SU-DHL-6 (cell line): ENCODE results near the gene PHACTR1.

Experiments
- H2AFZ ChIP-seq: fragments of 200-600 bp; sonication (generic); 2 replicates; pipeline ENCODE4 v1.6.1; 2014; ENCODE audit warnings: low read depth, mild to moderate bottlenecking, moderate library complexity, mixed read lengths, antibody characterized with exemption, low read length; ENCODE audit not compliant: severe bottlenecking
- H3F3A ChIP-seq: fragments of 200-600 bp; shearing (Covaris generic); 2 replicates; pipeline ENCODE4 v1.6.0; 2016; ENCODE audit warnings: antibody characterized with exemption, mild to moderate bottlenecking; ENCODE audit not compliant: insufficient read depth
- H3K27ac ChIP-seq: fragments of 200-600 bp; sonication (generic); 2 replicates; pipeline ENCODE4 v1.5.1; 2016; ENCODE audit warnings: low read depth, mild to moderate bottlenecking, low read length, moderate library complexity, mixed read lengths
- H3K27me3 ChIP-seq: fragments of 200-600 bp; sonication (generic), shearing (Covaris generic); 2 replicates; pipeline ENCODE4 v1.6.0; 2014; ENCODE audit warnings: mild to moderate bottlenecking, low read length
- H3K36me3 ChIP-seq: fragments of 200-600 bp; sonication (generic); 2 replicates; pipeline ENCODE4 v1.6.1; 2014; ENCODE audit warnings: mild to moderate bottlenecking, low read length, mixed read lengths
- H3K4me2 ChIP-seq: fragments of 300-600, 200-600 bp; shearing (Covaris generic), sonication (generic); 2 replicates; pipeline ENCODE4 v1.6.0; 2014; ENCODE audit warnings: low read length, low read depth, mild to moderate bottlenecking; ENCODE audit not compliant: poor library complexity, severe bottlenecking
- H3K4me3 ChIP-seq: fragments of 200-600 bp; sonication (generic); 2 replicates; pipeline ENCODE4 v1.5.1; 2014; ENCODE audit warnings: antibody characterized with exemption, low read length, mild to moderate bottlenecking, mixed read lengths; ENCODE audit not compliant: insufficient read depth, poor library complexity, severe bottlenecking
- H3K79me2 ChIP-seq: fragments of 200-600 bp; sonication (generic); 2 replicates; pipeline ENCODE4 v1.6.1; 2014; ENCODE audit warnings: mild to moderate bottlenecking, low read length, moderate library complexity; ENCODE audit not compliant: insufficient read depth
- H3K9ac ChIP-seq: fragments of 200-600 bp; sonication (generic); 2 replicates; pipeline ENCODE4 v1.7.0; 2014; ENCODE audit warnings: mild to moderate bottlenecking, low read length
- H3K9me2 ChIP-seq: fragments of 200-600 bp; sonication (generic); replicated peaks from 2 replicates; pipeline ENCODE4 v1.6.1; 2014; ENCODE audit warnings: low read length; ENCODE audit not compliant: insufficient read depth
- H3K9me3 ChIP-seq: fragments of 200-600 bp; sonication (generic); 2 replicates; pipeline ENCODE4 v1.6.1; 2014; ENCODE audit warnings: low read length, mixed read lengths; ENCODE audit not compliant: insufficient read depth
- H4K20me1 ChIP-seq: fragments of 200-600 bp; sonication (generic); 2 replicates; pipeline ENCODE4 v1.6.1; 2014; ENCODE audit warnings: low read depth, mild to moderate bottlenecking, antibody characterized with exemption, low read length, moderate library complexity, mixed read lengths
- EZH2phosphoT487 ChIP-seq: fragments of 200-600 bp; sonication (generic), shearing (Covaris generic); conservative IDR thresholded peaks from 2 replicates; pipeline ENCODE4 v1.6.1; 2018; ENCODE audit warnings: mild to moderate bottlenecking, antibody characterized with exemption, low read length, moderate library complexity, mixed read lengths
- TF ChIP-seq, protein P1 (sequence below): fragments of 200-600 bp; sonication (generic); IDR thresholded peaks from one replicate; pipeline ENCODE4 v1.5.1; 2017; ENCODE audit warnings: antibody characterized with exemption, mild to moderate bottlenecking, low read length, moderate library complexity; ENCODE audit not compliant: insufficient read depth, poor library complexity, severe bottlenecking

The PHACTR1 gene

DNA sequence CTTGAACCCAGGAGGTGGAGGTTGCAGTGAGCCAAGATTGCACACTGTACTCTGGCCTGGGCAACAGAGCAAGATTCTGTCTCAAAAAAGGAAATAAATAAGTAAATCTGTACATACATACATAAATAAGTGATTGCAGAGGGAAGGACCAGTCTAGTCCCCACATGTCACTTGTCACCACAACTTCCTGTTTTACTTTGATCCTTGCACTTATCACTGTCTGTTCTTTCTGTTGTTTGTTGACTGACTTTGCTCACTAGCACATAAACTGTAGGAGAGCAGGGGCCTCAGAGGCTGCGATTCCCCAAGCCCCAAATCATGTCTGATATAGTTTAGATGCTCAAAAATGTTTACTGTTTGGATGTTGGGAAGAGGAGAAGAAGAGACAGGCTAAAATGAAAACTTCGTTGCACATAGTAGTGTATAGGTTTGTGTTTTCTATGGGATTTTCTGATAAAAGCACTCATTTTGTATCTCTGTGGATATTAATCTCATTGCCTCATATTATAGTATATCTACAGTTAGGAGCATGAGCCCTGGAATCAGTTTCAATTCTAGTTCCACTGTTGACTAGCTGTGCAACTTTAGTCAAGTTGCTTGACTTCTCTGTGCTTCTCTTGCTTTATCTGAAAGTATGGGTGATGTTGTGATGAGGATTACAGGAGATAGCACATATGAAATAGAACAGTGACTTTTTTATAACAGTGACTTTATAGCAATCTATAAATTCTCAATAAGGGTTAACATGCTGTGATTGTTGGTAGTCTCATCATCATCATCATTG, 446.8 kb downstream of the PHACTR1 start:
- H3K36me3 ChIP-seq, result no peaks in the 10 kb centered on the region
- no peak overlapping the region for H3K9ac ChIP-seq
- no peaks in the 10 kb centered on the region for H3K27me3 ChIP-seq
- H4K20me1 ChIP-seq, result no peaks in the 10 kb centered on the region
- H3K27ac ChIP-seq, result no peak overlapping the region
- TF ChIP-seq EZH2phosphoT487, result no peak
- TF ChIP-seq, protein P1, sequence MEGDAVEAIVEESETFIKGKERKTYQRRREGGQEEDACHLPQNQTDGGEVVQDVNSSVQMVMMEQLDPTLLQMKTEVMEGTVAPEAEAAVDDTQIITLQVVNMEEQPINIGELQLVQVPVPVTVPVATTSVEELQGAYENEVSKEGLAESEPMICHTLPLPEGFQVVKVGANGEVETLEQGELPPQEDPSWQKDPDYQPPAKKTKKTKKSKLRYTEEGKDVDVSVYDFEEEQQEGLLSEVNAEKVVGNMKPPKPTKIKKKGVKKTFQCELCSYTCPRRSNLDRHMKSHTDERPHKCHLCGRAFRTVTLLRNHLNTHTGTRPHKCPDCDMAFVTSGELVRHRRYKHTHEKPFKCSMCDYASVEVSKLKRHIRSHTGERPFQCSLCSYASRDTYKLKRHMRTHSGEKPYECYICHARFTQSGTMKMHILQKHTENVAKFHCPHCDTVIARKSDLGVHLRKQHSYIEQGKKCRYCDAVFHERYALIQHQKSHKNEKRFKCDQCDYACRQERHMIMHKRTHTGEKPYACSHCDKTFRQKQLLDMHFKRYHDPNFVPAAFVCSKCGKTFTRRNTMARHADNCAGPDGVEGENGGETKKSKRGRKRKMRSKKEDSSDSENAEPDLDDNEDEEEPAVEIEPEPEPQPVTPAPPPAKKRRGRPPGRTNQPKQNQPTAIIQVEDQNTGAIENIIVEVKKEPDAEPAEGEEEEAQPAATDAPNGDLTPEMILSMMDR, result no peak
- no peaks in the 10 kb centered on the region for H3F3A ChIP-seq
- no peaks in the 10 kb centered on the region for H3K9me2 ChIP-seq
- no peak overlapping the region for H2AFZ ChIP-seq
- H3K9me3 ChIP-seq, result no peaks in the 10 kb centered on the region
- no peak overlapping the region for H3K4me3 ChIP-seq
- H3K4me2 ChIP-seq, result no peak overlapping the region
- no peaks in the 10 kb centered on the region for H3K79me2 ChIP-seq

DNA sequence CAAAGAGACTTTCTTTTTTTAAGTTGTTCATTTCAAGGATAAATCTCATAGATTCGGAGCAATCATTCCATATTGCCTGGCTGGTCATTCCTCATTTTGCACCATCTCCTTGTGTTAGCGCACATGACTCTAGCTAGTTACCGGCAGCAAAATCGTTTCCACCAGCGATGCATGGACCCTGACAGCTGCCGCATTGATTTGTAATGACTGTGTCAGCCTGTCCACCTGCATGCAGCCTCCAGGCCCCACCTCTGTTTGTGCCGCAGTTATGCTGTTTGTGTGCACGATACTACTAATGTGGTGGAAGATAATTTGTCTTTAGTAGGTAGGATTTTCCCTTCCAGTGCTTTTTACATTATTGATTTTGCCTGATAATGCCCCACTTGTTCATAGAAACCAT, 447.7 kb downstream of the PHACTR1 start:
- Histone ChIP-seq H3K9me2 (no peaks in the 10 kb centered on the region), H4K20me1 (no peaks in the 10 kb centered on the region)

DNA sequence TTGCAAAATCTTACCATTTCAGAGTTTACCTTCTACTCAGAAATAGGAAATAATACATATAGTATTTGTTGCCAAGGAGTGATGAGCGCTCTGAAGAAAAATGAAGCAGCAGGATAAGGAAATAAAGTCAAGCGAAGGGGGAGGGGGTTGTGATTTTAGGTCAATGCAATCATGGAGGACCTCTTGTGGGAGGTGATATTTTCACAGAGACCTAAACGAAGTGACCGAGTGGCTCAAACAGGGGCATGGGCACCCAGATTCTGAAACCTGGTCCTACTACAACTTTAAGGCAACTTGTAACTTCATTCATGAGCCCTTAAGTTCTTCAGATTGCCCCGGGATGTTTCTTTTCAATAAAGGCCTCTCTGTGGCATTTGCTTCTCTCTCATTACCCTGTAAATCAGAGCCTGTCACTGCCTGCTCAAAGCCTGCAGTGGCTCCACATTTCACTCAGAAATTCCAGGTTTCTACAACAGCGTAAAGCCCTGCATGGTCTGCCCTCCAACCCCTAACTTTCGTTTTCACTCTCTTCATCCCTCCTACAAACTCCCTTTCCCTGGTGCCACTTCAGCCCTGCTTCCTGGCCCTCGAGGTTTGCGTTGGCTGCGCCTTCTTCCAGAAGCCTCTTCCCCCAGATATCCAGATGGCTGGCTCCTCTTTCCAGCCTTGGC, 449.1 kb downstream of the PHACTR1 start:
- no peaks in the 10 kb centered on the region for H3K27me3 ChIP-seq
- no peaks in the 10 kb centered on the region for H3K36me3 ChIP-seq
- no peaks in the 10 kb centered on the region for H3K9me2 ChIP-seq
- no peaks in the 10 kb centered on the region for H4K20me1 ChIP-seq
- H3K9me3 ChIP-seq, result no peaks in the 10 kb centered on the region
- no peak overlapping the region for H3K4me3 ChIP-seq
- no peak for TF ChIP-seq EZH2phosphoT487
- TF ChIP-seq, protein P1, result no peak
- H3K79me2 ChIP-seq, result no peaks in the 10 kb centered on the region
- H3K9ac ChIP-seq, result no peak overlapping the region
- no peak overlapping the region for H3K27ac ChIP-seq
- H2AFZ ChIP-seq, result no peak overlapping the region
- H3F3A ChIP-seq, result no peaks in the 10 kb centered on the region
- H3K4me2 ChIP-seq, result no peak overlapping the region

More for the DNA sequence above, 447.7 kb downstream of the PHACTR1 start:
- Histone ChIP-seq H3K9me3 (no peaks in the 10 kb centered on the region), H3K79me2 (no peaks in the 10 kb centered on the region), H3K27me3 (no peaks in the 10 kb centered on the region), H3K27ac (no peak overlapping the region), H3K9ac (no peak overlapping the region), H3K4me2 (no peak overlapping the region), H3K36me3 (no peaks in the 10 kb centered on the region), H2AFZ (no peak overlapping the region), H3F3A (no peaks in the 10 kb centered on the region), H3K4me3 (no peak overlapping the region)
- no peak for TF ChIP-seq EZH2phosphoT487
- TF ChIP-seq, protein P1, result no peak
